Liver (tissue), 9 donors: ENCODE data around the gene ASB2. TPM values are rescaled to one million over a fixed set of nuclear protein-coding genes. Genes with fewer than 3 reads are reported as not detected.

Experiments used
- DNase-seq: peaks from one replicate; pipeline ENCODE4 v3.0.0-alpha.2; 2017; ENCODE audit warnings: low spot score
- H3K27ac ChIP-seq, 2 donors: one replicate each; pipeline ENCODE4 v1.7.0; 2013; ENCODE audit warnings: inconsistent platforms in 2 of 2, low read length in 2 of 2, control low read depth in 1 of 2, low read depth in 1 of 2, mild to moderate bottlenecking in 1 of 2
- H3K27me3 ChIP-seq, 4 donors: one replicate each; pipeline versions ENCODE4 v1.6.1 to v1.7.0; 2013; ENCODE audit warnings: low read length in 3 of 4, inconsistent platforms in 1 of 4, mild to moderate bottlenecking in 1 of 4, moderate library complexity in 1 of 4; ENCODE audit not compliant: control insufficient read depth in 4 of 4, insufficient read depth in 4 of 4
- H3K36me3 ChIP-seq, 4 donors: one replicate each; pipeline versions ENCODE4 v1.6.1 to v1.7.0; 2013; ENCODE audit warnings: low read length in 3 of 4, mild to moderate bottlenecking in 3 of 4, low read depth in 1 of 4, moderate library complexity in 1 of 4; ENCODE audit not compliant: control insufficient read depth in 4 of 4, insufficient read depth in 3 of 4
- H3K4me1 ChIP-seq, 4 donors: one replicate each; pipeline versions ENCODE4 v1.6.1 to v1.7.0; 2013; ENCODE audit warnings: low read length in 3 of 4, mild to moderate bottlenecking in 3 of 4, moderate library complexity in 1 of 4; ENCODE audit not compliant: control insufficient read depth in 4 of 4, insufficient read depth in 4 of 4
- H3K4me3 ChIP-seq, 3 donors: one replicate each; pipeline versions ENCODE4 v1.6.1 to v1.7.0; 2013; ENCODE audit warnings: low read length in 3 of 3, control low read depth in 1 of 3, low read depth in 1 of 3, mild to moderate bottlenecking in 1 of 3
- H3K9ac ChIP-seq, 2 donors: one replicate each; pipeline ENCODE4 v1.7.0; 2013; ENCODE audit warnings: low read length in 2 of 2, mild to moderate bottlenecking in 2 of 2, moderate library complexity in 2 of 2, control low read depth in 1 of 2, low read depth in 1 of 2
- H3K9me3 ChIP-seq, 4 donors: one replicate each; pipeline versions ENCODE4 v1.6.1 to v1.7.0; 2013; ENCODE audit warnings: low read length in 3 of 4; ENCODE audit not compliant: control insufficient read depth in 4 of 4
- EGR1 ChIP-seq, 2 donors: IDR thresholded peaks; 2 replicates each; pipeline ENCODE4 v1.6.1; 2016 to 2018; ENCODE audit warnings: antibody characterized with exemption in 2 of 2, low read depth in 2 of 2
- FOXA1 ChIP-seq: IDR thresholded peaks from 2 replicates; pipeline ENCODE4 v1.6.1; 2016; ENCODE audit warnings: antibody characterized with exemption
- FOXA2 ChIP-seq: IDR thresholded peaks from 2 replicates; pipeline ENCODE4 v1.6.1; 2016; ENCODE audit warnings: antibody characterized with exemption
- GABPA ChIP-seq, 2 donors: IDR thresholded peaks in 1 of 2; conservative IDR thresholded peaks in 1 of 2; 2 replicates each; pipeline ENCODE4 v1.6.1; 2016; ENCODE audit warnings: antibody characterized with exemption in 2 of 2, mild to moderate bottlenecking in 1 of 2, moderate library complexity in 1 of 2
- HNF4A ChIP-seq, 2 donors: conservative IDR thresholded peaks; 2 replicates each; pipeline ENCODE4 v1.6.1; 2016; ENCODE audit warnings: antibody characterized with exemption in 2 of 2, mild to moderate bottlenecking in 2 of 2
- HNF4G ChIP-seq: IDR thresholded peaks from 2 replicates; pipeline ENCODE4 v1.6.1; 2016; ENCODE audit warnings: antibody characterized with exemption
- JUND ChIP-seq, 2 donors: IDR thresholded peaks; 2 replicates each; pipeline ENCODE4 v1.6.1; 2016; ENCODE audit warnings: antibody characterized with exemption in 2 of 2
- NR2F2 ChIP-seq: IDR thresholded peaks from 2 replicates; pipeline ENCODE4 v1.6.1; 2016; ENCODE audit warnings: antibody characterized with exemption
- RAD21 ChIP-seq, 2 donors: IDR thresholded peaks; 2 replicates each; pipeline ENCODE4 v1.6.1; 2016; ENCODE audit warnings: antibody characterized with exemption in 2 of 2, mild to moderate bottlenecking in 2 of 2
- RXRA ChIP-seq, 2 donors: IDR thresholded peaks; 2 replicates each; pipeline ENCODE4 v1.6.1; 2017 to 2018; ENCODE audit warnings: antibody characterized with exemption in 2 of 2, mild to moderate bottlenecking in 1 of 2
- SP1 ChIP-seq: IDR thresholded peaks from 2 replicates; pipeline ENCODE4 v1.6.1; 2018; ENCODE audit warnings: antibody characterized with exemption, mild to moderate bottlenecking
- TAF1 ChIP-seq: conservative IDR thresholded peaks from 2 replicates; pipeline ENCODE4 v1.6.1; 2016; ENCODE audit warnings: antibody characterized with exemption, mild to moderate bottlenecking
- YY1 ChIP-seq: IDR thresholded peaks from 2 replicates; pipeline ENCODE4 v1.6.1; 2016; ENCODE audit warnings: antibody characterized with exemption, mild to moderate bottlenecking
- WGBS: extraction: QIAGEN DNeasy Blood & Tissue Kit; methylation state at CpG from one replicate; pipeline ENCODE4 v1.1.7; 2013; 5-methylcytosine and 5-hydroxymethylcytosine counted together
- polyA plus RNA-seq, 2 donors: library from polyadenylated mRNA; stranded (reverse) in 1 of 2; unstranded in 1 of 2; fragments of 200-250 nt in 1 of 2; fragments of >200 nt in 1 of 2; fragmentation: Nextera tagmentation in 1 of 2; extraction: Ambion mirVana in 1 of 2; gene quantifications; one replicate each; pipeline versions ENCODE4 v1.2.1 to v1.2.3, GENCODE V29; 2013 to 2015
- total RNA-seq, 2 donors: library from RNA; depleted of rRNA; stranded (reverse); fragments of >200 nt; gene quantifications; one replicate each; pipeline ENCODE4 v1.2.3, GENCODE V29; 2014
- TF ChIP-seq, protein P1 (sequence below): fragments of 150-350 bp; IDR thresholded peaks from 2 replicates; pipeline ENCODE4 v1.5.1; 2017; ENCODE audit warnings: improper control_type of control experiment, low read depth, low read length; ENCODE audit not compliant: missing input control
- TF ChIP-seq, protein P2 (sequence below): IDR thresholded peaks from 2 replicates; pipeline ENCODE4 v1.6.1; 2016; ENCODE audit warnings: antibody characterized with exemption, mild to moderate bottlenecking
- TF ChIP-seq, protein P3 (sequence below): IDR thresholded peaks from 2 replicates; pipeline ENCODE4 v1.6.1; 2016; ENCODE audit warnings: antibody characterized with exemption
- TF ChIP-seq, protein P4 (sequence below): IDR thresholded peaks from 2 replicates; pipeline ENCODE4 v1.6.1; 2016; ENCODE audit warnings: antibody characterized with exemption
- TF ChIP-seq, protein P5 (sequence below): IDR thresholded peaks from 2 replicates; pipeline ENCODE4 v1.6.1; 2016; ENCODE audit warnings: antibody characterized with exemption
- donor health status: healthy.
- donor health status: healthy.
- donor health status: healthy.
- donor health status: healthy.
- donor health status: healthy.

Gene ASB2
- total and polyA plus RNA-seq, 4 donors, result 0.18 to 0.56 (median 0.38) TPM

DNA sequence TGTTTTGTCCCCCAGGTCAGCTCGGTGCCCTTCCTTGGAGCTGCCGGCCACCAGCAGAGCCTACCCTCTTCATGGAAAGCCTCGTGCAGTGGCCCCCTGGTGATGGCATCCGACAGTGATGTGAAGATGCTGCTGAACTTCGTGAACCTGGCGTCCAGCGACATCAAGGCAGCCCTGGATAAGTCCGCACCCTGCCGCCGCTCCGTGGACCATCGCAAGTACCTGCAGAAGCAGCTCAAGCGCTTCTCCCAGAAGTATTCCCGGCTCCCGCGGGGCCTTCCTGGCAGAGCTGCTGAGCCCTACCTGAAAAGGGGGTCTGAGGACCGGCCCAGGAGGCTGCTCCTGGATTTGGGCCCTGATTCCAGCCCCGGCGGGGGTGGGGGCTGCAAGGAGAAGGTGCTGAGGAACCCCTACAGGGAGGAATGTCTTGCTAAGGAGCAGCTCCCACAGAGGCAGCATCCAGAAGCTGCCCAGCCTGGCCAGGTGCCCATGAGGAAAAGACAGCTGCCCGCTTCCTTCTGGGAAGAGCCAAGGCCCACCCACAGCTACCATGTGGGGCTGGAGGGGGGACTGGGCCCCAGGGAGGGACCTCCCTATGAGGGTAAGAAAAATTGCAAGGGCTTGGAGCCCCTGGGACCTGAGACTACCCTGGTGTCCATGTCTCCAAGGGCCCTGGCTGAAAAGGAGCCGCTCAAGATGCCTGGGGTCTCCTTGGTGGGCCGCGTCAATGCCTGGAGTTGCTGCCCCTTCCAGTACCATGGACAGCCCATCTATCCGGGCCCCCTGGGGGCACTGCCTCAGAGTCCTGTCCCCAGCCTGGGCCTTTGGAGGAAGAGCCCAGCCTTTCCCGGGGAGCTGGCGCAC is 48.0 kb downstream of the ASB2 start:
- Histone ChIP-seq H3K27ac (no peak overlapping the region), H3K36me3 (no peaks in the 10 kb centered on the region), H3K27me3 (no peaks in the 10 kb centered on the region), H3K4me3 (no peak overlapping the region), H3K4me1 (no peaks in the 10 kb centered on the region), H3K9ac (no peak overlapping the region), H3K9me3 (no peaks in the 10 kb centered on the region)
- no peak for TF ChIP-seq NR2F2
- no peak for TF ChIP-seq HNF4G
- no peak for TF ChIP-seq FOXA1
- TF ChIP-seq JUND (IDR thresholded peaks at IDR 0.05), result no peak
- TF ChIP-seq RXRA (IDR thresholded peaks at IDR 0.05), result no peak
- TF ChIP-seq, protein P1, sequence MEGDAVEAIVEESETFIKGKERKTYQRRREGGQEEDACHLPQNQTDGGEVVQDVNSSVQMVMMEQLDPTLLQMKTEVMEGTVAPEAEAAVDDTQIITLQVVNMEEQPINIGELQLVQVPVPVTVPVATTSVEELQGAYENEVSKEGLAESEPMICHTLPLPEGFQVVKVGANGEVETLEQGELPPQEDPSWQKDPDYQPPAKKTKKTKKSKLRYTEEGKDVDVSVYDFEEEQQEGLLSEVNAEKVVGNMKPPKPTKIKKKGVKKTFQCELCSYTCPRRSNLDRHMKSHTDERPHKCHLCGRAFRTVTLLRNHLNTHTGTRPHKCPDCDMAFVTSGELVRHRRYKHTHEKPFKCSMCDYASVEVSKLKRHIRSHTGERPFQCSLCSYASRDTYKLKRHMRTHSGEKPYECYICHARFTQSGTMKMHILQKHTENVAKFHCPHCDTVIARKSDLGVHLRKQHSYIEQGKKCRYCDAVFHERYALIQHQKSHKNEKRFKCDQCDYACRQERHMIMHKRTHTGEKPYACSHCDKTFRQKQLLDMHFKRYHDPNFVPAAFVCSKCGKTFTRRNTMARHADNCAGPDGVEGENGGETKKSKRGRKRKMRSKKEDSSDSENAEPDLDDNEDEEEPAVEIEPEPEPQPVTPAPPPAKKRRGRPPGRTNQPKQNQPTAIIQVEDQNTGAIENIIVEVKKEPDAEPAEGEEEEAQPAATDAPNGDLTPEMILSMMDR, result no peak
- no peak for TF ChIP-seq FOXA2
- TF ChIP-seq TAF1, result no peak
- no peak for TF ChIP-seq GABPA (IDR thresholded peaks at IDR 0.05 in 1 of 2, conservative IDR thresholded peaks at IDR 0.05 in 1 of 2)
- no peak for TF ChIP-seq HNF4A (conservative IDR thresholded peaks at IDR 0.05)
- TF ChIP-seq, protein P2, sequence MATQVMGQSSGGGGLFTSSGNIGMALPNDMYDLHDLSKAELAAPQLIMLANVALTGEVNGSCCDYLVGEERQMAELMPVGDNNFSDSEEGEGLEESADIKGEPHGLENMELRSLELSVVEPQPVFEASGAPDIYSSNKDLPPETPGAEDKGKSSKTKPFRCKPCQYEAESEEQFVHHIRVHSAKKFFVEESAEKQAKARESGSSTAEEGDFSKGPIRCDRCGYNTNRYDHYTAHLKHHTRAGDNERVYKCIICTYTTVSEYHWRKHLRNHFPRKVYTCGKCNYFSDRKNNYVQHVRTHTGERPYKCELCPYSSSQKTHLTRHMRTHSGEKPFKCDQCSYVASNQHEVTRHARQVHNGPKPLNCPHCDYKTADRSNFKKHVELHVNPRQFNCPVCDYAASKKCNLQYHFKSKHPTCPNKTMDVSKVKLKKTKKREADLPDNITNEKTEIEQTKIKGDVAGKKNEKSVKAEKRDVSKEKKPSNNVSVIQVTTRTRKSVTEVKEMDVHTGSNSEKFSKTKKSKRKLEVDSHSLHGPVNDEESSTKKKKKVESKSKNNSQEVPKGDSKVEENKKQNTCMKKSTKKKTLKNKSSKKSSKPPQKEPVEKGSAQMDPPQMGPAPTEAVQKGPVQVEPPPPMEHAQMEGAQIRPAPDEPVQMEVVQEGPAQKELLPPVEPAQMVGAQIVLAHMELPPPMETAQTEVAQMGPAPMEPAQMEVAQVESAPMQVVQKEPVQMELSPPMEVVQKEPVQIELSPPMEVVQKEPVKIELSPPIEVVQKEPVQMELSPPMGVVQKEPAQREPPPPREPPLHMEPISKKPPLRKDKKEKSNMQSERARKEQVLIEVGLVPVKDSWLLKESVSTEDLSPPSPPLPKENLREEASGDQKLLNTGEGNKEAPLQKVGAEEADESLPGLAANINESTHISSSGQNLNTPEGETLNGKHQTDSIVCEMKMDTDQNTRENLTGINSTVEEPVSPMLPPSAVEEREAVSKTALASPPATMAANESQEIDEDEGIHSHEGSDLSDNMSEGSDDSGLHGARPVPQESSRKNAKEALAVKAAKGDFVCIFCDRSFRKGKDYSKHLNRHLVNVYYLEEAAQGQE, result no peak
- TF ChIP-seq, protein P3, sequence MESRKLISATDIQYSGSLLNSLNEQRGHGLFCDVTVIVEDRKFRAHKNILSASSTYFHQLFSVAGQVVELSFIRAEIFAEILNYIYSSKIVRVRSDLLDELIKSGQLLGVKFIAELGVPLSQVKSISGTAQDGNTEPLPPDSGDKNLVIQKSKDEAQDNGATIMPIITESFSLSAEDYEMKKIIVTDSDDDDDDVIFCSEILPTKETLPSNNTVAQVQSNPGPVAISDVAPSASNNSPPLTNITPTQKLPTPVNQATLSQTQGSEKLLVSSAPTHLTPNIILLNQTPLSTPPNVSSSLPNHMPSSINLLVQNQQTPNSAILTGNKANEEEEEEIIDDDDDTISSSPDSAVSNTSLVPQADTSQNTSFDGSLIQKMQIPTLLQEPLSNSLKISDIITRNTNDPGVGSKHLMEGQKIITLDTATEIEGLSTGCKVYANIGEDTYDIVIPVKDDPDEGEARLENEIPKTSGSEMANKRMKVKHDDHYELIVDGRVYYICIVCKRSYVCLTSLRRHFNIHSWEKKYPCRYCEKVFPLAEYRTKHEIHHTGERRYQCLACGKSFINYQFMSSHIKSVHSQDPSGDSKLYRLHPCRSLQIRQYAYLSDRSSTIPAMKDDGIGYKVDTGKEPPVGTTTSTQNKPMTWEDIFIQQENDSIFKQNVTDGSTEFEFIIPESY, result no peak
- TF ChIP-seq YY1, result no peak
- TF ChIP-seq, protein P4, sequence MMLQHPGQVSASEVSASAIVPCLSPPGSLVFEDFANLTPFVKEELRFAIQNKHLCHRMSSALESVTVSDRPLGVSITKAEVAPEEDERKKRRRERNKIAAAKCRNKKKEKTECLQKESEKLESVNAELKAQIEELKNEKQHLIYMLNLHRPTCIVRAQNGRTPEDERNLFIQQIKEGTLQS, result no peak
- TF ChIP-seq EGR1 (IDR thresholded peaks at IDR 0.05; ENCODE audit: low read depth in 2 of 2), result no peak
- no peak for TF ChIP-seq RAD21 (IDR thresholded peaks at IDR 0.05)
- no peak for TF ChIP-seq SP1
- TF ChIP-seq, protein P5, sequence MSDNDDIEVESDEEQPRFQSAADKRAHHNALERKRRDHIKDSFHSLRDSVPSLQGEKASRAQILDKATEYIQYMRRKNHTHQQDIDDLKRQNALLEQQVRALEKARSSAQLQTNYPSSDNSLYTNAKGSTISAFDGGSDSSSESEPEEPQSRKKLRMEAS, result no peak
- no peak for DNase-seq
- WGBS, result 84% methylated on average over 26 of the region's 26 CpGs
